ENCODE measurements around the gene SPECC1L.
"Not testable (repeated sequence)": the region's sequence is repeated elsewhere in the genome, so short reads cannot be mapped to it uniquely, and the experiment has no call there.

SPECC1L gene

DNA sequence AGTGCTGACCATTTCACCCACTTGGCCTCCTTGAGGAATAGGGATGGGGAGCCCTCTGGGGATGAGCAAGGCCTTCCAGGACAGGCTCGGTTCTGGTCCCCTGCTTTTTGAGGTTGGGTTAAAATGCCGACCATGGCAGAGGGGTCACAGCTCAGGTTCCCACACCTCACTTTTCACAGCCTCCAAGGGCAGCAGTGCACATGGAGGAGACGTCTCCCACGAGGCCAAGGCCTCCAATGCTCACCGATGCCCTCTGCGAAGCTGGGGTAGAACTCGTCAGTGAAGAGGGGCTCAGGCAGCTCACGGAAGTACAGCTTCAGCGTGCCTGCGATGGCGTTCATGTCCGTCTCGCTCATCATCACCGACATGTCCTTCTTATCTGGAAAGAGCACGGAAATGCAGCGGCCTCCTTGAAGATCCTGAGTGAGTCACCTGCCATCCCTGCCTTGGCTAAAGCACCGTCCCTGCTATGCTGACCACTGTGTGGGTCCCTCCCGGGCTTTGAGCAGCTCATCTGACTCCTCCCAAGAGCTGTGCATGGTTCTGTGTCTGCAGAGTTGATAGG is 8.4 kb upstream of the SPECC1L start:
- not testable (repeated sequence) for H3K4me3 Mint-ChIP-seq, DNase-seq, H3K27me3 Mint-ChIP-seq, H3K27ac Mint-ChIP-seq, ATAC-seq, H3K9me3 Mint-ChIP-seq
- peaks cover 12% of the 10 kb centered on the region for H3K4me1 Mint-ChIP-seq

DNA sequence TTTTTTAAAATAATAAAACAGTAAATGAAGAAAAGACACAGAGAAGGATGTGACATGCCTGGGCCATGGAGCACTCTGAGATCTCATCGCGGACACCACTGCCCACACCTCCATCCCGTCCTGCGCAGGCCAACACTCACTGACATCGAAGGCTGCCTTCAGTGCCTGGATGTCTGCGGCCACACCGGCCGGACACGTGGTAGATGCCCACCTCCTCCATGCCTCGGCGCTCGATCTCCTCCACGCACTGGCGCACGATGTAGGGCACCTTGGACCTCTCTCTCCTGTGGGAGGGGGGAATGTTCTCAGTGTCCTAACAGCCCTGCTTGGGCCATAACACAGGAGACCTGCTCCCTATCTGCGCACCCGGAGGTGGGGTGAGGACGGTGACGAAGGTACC is 7.2 kb upstream of the SPECC1L start:
- not testable (repeated sequence) for DNase-seq, ATAC-seq, H3K27me3 Mint-ChIP-seq, H3K27ac Mint-ChIP-seq, H3K4me3 Mint-ChIP-seq, H3K9me3 Mint-ChIP-seq
- H3K4me1 Mint-ChIP-seq = peaks cover 12% of the 10 kb centered on the region

DNA sequence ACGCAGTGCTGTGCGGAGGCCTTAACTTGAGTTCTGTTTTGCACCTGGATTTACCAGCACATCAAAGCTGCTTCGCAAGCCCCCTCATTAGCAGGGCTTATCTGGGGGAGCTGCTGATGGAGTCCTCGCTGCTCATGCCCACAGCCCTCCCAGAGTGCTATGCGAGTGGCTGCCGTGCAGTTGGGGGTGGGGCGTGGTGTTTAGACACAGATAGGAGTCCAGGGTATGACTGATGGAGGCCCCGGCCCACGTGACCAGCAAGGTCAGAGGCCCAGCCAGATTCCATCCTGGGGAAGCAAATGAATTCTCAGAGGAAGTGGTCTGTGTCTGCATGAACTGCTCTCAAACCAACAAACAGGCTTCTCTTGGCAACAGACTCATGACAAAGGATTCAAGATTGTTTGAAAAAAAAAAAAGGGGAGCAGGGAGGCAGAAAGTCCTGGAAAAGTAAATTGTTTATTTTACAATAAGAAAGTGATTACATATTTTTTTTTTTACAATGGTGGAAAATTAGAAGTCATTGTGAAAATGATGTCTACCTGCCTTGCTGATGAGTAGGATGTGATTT is 6.2 kb upstream of the SPECC1L start:
- not testable (repeated sequence) for ATAC-seq

DNA sequence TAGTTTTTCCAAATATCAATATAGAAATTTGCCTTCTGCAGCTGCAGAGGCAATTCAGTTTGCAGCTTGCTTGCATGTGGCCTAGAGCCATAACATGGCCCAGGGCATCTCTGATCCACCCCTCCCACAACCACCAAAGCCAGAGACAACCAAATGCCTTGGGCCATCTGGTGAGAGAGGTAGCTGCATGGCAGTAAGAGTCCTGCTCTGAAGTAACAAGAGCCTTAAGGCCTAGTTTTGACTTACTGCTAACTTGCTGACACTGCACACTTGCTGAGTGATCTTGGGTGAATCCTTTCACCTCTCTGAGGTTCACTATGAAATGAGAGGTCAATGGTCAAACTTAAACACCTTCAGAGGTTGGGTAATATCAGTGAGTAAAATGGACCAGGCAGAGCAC is 4.9 kb upstream of the SPECC1L start:
- Mint-ChIP-seq H3K4me1 (peaks cover 12% of the 10 kb centered on the region), H3K27me3 (no peaks in the 10 kb centered on the region), H3K4me3 (no peak overlapping the region), H3K9me3 (no peaks in the 10 kb centered on the region), H3K27ac (no peak overlapping the region)
- DNase-seq = no peak
- no peak for ATAC-seq

More for the DNA sequence above, 6.2 kb upstream of the SPECC1L start:
- not testable (repeated sequence) for H3K9me3 Mint-ChIP-seq, H3K27me3 Mint-ChIP-seq, DNase-seq
- Mint-ChIP-seq H3K4me1 (peaks cover 12% of the 10 kb centered on the region), H3K4me3 (peak overlapping the region in 1 of 2 donors; percentile 55), H3K27ac (peak overlapping the region in 1 of 2 donors; percentile 76)

DNA sequence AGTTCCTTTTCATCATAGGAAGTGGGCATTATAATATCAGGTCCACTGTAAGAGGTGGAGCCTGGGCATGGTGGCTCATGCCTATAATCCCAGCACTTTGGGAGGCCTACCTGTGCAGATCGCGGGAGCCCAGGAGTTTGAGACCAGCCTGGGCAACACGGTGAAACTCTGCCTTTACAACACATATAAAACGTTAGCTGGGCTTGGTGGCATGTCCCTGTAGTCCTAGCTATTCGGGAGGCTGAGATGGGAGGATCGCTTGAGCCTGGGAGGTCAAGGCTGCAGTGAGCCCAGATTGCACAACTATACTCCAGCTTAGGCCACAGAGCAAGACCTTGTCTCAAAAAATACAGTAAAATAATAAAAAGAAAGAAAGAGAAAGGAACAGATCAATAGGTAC is 4.1 kb upstream of the SPECC1L start:
- DNase-seq, H3K4me3 Mint-ChIP-seq, H3K27me3 Mint-ChIP-seq, H3K27ac Mint-ChIP-seq, ATAC-seq, H3K9me3 Mint-ChIP-seq: not testable (repeated sequence)
- H3K4me1 Mint-ChIP-seq = peaks cover 13% of the 10 kb centered on the region

DNA sequence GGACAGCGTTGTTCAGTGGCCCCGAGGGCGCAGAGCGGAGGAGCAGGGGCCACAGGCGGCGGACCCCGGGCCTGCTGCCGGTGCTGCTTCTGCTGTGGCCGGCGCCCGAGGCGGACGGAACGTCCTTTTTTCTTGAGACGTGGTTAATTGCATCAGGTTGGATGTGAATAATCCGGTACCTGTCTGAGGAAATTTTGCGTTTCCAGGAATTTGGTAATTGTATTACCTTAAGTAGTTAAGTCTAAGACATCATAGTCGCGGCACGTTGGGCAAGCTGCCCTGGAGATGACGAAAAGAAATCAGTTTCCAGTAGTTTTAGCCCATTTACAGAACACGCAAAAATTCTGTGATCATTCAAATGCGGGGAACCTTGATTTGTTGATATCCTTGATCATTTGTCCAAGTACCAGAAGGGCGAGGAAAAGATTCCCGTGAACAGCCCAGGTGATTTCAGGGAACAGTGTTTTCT is 789 bp downstream of the SPECC1L start:
- Mint-ChIP-seq H3K27me3 (no peaks in the 10 kb centered on the region), H3K4me3 (peak overlapping the region; percentile 90 to 96), H3K27ac (peak overlapping the region; percentile 97 to 99), H3K9me3 (no peaks in the 10 kb centered on the region), H3K4me1 (peaks cover 43% of the 10 kb centered on the region)
- no peak for DNase-seq
- no peak for ATAC-seq

DNA sequence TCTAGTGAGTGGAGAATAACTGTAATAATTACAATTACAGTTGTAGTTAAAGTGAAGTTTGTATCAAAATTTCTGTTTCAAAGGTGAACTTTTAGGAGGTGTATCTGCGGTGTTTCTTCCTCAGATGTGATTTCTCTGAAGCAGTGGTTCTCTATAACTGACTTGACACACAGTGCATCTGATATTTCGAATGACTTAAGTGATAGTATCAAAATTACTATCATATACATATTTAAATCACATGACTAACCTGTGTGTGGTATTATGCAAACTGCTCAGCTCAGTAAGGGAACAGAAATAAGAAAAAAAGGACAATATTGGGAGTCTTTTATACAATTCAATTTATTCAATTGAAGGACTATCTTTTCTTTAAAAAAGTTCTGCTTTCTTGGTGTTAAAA is 2.4 kb downstream of the SPECC1L start:
- H3K9me3 Mint-ChIP-seq, DNase-seq, H3K27me3 Mint-ChIP-seq: not testable (repeated sequence)
- H3K4me3 Mint-ChIP-seq = peak overlapping the region; percentile 90 to 96
- H3K27ac Mint-ChIP-seq = peak overlapping the region in 1 of 2 donors; percentile 40
- peaks cover 53% of the 10 kb centered on the region for H3K4me1 Mint-ChIP-seq
- ATAC-seq = peak; percentile 68

DNA sequence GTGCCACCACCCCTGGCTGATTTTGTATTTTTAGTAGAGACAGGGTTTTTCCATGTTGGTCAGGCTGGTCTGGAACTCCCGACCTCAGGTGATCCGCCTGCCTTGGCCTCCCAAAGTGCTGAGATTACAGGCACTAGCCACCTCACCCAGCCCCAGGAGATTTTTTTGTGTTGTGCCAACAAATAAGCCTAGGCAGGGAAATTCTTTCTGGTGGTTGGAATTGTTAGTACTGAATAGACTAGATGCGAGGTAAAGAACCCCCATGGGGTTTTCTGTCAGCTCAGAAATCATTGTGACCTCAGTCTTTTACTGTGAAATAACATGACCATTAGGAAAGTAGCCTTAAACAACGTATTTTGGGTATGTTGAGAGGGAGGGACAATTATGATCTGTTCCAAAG is 3.3 kb downstream of the SPECC1L start:
- Mint-ChIP-seq H3K27ac (peak overlapping the region in 1 of 2 donors; percentile 83), H3K4me3 (peak overlapping the region; percentile 64 to 90), H3K4me1 (peaks cover 53% of the 10 kb centered on the region)
- ATAC-seq, DNase-seq, H3K9me3 Mint-ChIP-seq, H3K27me3 Mint-ChIP-seq: not testable (repeated sequence)

DNA sequence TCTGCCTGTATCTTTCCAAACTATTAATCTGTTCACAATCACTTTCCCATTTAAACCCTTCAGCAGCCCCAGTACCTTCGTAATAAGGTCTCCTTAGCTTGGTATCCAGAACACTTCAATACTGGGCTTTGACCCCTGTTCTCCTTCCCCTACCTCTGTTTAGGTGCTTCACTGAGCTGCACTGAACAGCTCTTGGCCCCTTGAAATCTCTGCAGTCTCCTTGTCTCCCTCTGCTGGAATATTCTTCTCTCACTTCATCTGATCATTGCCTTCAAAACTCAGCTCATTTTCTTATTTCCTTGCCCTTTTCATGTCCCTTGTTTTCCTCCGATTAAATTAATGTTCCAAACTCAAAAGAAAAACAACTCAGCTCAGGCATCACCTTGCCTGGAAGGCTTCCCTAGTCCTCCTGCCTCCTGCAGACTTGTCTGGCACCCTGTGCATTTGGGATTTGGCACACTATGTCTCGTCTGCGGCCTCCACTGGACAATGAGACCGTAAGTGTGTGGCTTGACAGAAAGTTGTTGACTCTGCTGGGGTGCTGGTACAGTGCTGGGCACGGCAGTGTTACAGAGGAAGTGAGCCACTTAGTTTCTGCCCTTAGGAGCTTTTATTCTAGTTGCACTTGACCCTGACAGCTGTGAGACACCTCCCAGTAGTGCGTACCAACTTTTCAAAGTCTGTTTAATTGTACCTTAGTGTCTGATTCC is 4.2 kb downstream of the SPECC1L start:
- H3K9me3 Mint-ChIP-seq, H3K27me3 Mint-ChIP-seq, ATAC-seq, DNase-seq: not testable (repeated sequence)
- Mint-ChIP-seq H3K4me1 (peaks cover 57% of the 10 kb centered on the region), H3K4me3 (peak overlapping the region in 1 of 2 donors; percentile 44), H3K27ac (peak overlapping the region in 1 of 2 donors; percentile 59)

DNA sequence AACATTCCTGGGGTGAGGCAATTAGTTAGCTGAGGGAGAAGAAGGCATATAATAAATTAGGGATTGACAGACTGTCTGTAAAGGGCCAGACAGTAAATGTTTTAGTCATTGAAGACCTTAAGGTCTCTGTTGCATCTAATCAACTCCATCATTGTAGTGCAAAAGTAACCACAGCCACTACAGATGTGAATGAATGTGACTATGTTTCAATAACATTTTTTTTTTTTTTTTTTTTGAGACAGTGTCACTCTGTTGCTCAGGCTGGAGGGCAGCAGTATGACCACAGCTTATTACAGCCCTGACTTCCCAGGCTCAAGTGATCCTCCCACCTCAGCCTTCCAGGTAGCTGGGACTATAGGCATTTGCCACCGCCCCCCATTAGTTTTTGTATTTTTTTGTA is 9.7 kb downstream of the SPECC1L start:
- H3K27ac Mint-ChIP-seq, H3K27me3 Mint-ChIP-seq, H3K4me3 Mint-ChIP-seq, DNase-seq, H3K9me3 Mint-ChIP-seq: not testable (repeated sequence)
- peaks cover 65% of the 10 kb centered on the region for H3K4me1 Mint-ChIP-seq
- ATAC-seq = peak; percentile 28

DNA sequence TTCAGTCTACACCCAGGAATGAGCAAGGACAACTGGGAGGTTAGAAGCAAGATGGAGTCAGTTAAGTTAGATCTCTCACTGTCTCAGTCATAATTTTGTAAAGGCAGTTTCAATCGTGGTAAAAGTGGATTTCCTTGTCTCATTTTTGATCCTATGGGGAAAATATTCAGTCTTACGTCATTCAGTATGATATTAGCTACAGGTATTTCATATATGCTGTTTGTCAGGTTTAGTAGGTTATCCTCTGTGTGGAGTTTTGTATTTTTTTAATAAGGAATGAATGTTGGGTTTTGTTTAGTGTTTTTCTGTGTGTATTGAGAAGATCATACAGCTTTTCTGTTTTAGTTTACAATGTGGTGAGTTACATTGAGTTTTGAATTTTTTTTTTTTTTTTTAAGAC is 11.8 kb downstream of the SPECC1L start:
- Mint-ChIP-seq H3K4me3 (no peak overlapping the region), H3K27ac (no peak overlapping the region)

DNA sequence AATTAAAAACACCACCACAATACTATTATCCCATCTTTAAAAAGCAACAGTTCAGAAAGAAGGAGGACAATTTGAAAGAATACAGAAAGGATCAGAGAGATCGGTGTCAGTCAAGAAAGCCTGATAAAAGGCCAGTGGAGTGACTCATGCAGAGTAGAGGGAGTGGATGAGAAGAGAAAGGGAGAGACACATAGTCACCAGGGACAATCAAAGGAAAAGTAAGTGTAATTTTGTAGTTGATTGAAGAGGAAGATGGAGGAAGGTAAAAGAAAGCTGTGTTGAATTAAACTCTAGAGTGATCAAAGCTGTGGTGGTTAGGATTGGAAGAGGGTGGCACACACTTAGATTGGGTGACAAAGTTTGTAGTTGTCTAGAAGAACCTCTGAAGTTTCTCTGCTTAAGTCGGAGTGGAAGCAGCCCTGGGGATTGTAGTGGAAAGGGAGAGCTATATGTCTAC is 14.1 kb downstream of the SPECC1L start:
- no peak for DNase-seq
- H3K27me3 Mint-ChIP-seq = no peaks in the 10 kb centered on the region
- ATAC-seq = peak; percentile 87
- peaks cover 67% of the 10 kb centered on the region for H3K4me1 Mint-ChIP-seq
- no peaks in the 10 kb centered on the region for H3K9me3 Mint-ChIP-seq
- H3K4me3 Mint-ChIP-seq = peak overlapping the region; percentile 22 to 48
- peak overlapping the region; percentile 1 to 54 for H3K27ac Mint-ChIP-seq

More for the DNA sequence above, 11.8 kb downstream of the SPECC1L start:
- Mint-ChIP-seq H3K27me3 (no peaks in the 10 kb centered on the region), H3K4me1 (peaks cover 70% of the 10 kb centered on the region), H3K9me3 (no peaks in the 10 kb centered on the region)
- DNase-seq (no peak), ATAC-seq (no peak)

DNA sequence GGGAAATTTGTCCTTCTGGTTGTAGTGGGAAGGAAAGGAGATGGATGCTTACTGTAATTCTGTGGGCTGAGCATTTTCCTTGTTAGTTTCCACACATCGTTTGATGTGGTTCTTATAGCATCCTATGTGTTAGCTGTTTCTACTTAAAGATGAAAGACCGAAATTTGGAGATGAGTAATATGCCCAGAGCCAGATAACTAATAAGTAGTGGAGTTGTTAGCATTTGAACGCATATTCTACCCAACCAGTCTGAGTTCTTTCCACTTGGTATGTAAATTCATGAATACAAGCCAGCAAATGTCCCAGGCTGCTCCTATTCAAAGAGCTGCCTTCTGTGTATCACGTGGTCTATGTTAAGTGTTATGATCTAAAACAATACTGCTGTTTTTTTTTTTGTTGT is 14.6 kb downstream of the SPECC1L start:
- peak overlapping the region; percentile 22 to 48 for H3K4me3 Mint-ChIP-seq
- no peaks in the 10 kb centered on the region for H3K27me3 Mint-ChIP-seq
- H3K27ac Mint-ChIP-seq = peak overlapping the region in 1 of 2 donors; percentile 54
- ATAC-seq (peak; percentile 95), DNase-seq (no peak)
- H3K9me3 Mint-ChIP-seq = no peaks in the 10 kb centered on the region
- peaks cover 68% of the 10 kb centered on the region for H3K4me1 Mint-ChIP-seq

DNA sequence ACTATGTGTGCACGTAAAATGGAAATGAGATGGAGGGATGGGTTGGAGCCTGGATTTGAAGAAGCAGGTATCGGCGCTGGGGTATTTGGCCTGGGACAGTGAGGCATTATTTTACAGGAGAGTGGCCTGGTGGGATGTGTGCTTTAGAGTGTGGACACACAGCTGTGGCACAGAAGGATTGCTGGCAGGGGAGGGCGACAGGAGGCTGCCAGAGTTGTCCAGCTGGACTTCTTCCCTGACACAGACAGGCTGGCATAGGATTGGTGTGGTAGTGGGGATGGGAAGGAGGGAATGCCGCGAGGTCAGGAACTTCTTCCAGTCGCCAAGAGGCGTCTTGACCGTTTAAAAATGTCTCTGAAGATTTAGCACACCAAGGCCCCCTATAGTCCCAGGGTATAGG is 16.6 kb downstream of the SPECC1L start:
- H3K9me3 Mint-ChIP-seq, DNase-seq, H3K4me3 Mint-ChIP-seq, H3K27ac Mint-ChIP-seq, H3K27me3 Mint-ChIP-seq, ATAC-seq: not testable (repeated sequence)
- peaks cover 67% of the 10 kb centered on the region for H3K4me1 Mint-ChIP-seq

DNA sequence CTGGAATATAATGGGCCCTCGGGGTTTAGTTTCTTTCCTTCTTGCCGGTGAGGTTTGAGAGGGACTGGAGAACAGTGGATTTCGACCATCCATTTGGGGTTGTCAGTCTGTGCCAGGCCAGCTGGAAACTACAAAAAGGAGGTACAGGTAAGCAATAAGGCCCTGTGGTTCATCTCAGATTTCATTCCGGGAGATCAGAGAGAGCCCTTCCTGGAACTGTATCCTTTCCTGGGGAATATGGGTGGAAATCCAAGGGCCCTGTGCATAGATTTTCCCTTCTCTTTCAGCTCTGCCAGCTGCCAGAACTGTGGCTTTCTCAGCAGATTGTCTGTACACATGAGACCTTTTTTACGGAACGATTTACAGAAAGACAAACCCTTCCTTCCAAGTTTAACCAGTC is 17.2 kb downstream of the SPECC1L start:
- not testable (repeated sequence) for H3K9me3 Mint-ChIP-seq, H3K27ac Mint-ChIP-seq, ATAC-seq, H3K27me3 Mint-ChIP-seq, H3K4me3 Mint-ChIP-seq, DNase-seq
- peaks cover 63% of the 10 kb centered on the region for H3K4me1 Mint-ChIP-seq

DNA sequence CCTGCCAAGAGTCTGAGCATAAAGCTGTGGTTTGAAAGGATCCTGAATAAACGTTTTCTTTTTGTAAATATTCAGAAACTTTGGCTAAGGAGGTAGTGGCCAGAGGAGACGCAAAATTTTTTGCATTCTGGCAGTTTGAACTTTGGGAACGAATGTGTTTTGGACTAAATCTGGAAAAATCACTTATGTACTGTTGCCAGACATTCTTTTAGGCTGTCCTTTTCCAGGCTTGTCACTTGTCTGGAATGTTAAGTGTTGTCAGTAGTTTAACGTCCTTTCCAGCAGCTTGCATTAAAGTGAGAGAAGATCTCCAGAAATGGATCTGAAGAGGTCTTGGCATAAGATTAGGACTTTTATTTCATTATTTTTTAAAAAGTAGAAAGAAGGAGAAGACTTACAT is 18.5 kb downstream of the SPECC1L start:
- peaks cover 56% of the 10 kb centered on the region for H3K4me1 Mint-ChIP-seq
- no peak overlapping the region for H3K4me3 Mint-ChIP-seq
- ATAC-seq = no peak
- no peak overlapping the region for H3K27ac Mint-ChIP-seq
- H3K27me3 Mint-ChIP-seq = no peaks in the 10 kb centered on the region
- no peaks in the 10 kb centered on the region for H3K9me3 Mint-ChIP-seq
- DNase-seq = no peak
